ENCODE measurements around the gene VIPR1.

GRCh38 chr3:42463093-42463492 is 39.4 kb upstream of the VIPR1 start:
- no peak for TF ChIP-seq ELF4 (IDR thresholded peaks at IDR 0.05)
- no peak for TF ChIP-seq SP1 (IDR thresholded peaks at IDR 0.05)
- no peak for TF ChIP-seq CTBP1 (IDR thresholded peaks at IDR 0.05; ENCODE audit: borderline replicate concordance)
- TF ChIP-seq SUZ12 (IDR thresholded peaks at IDR 0.05): no peak
- no peak for TF ChIP-seq FOXK2 (IDR thresholded peaks at IDR 0.05)
- no peak for TF ChIP-seq ZNF384 (IDR thresholded peaks at IDR 0.05)
- TF ChIP-seq FOXM1 (IDR thresholded peaks at IDR 0.05; ENCODE audit: borderline replicate concordance): no peak
- TF ChIP-seq FOXA1 (IDR thresholded peaks at IDR 0.05): no peak
- no peak for TF ChIP-seq LEF1 (IDR thresholded peaks at IDR 0.05; ENCODE audit: borderline replicate concordance)
- no peak for TF ChIP-seq TARDBP (IDR thresholded peaks at IDR 0.05)
- TF ChIP-seq BHLHE40 (IDR thresholded peaks at IDR 0.05; ENCODE audit: borderline replicate concordance): no peak
- no peak for TF ChIP-seq ARNT (IDR thresholded peaks at IDR 0.05)
- no peak for TF ChIP-seq HDGF (IDR thresholded peaks at IDR 0.05; ENCODE audit: borderline replicate concordance)
